Erythroblast (primary cell): ENCODE data around the gene CMC1.

Experiments used
- GATA1 ChIP-seq: IDR thresholded peaks from 2 replicates; pipeline ENCODE4 v1.6.1; 2011; ENCODE audit warnings: low read depth, mild to moderate bottlenecking, control low read depth, low read length, moderate library complexity
- POLR2A ChIP-seq: IDR thresholded peaks from 2 replicates; pipeline ENCODE4 v1.6.1; 2011; ENCODE audit warnings: mild to moderate bottlenecking, low read length

- no peak for TF ChIP-seq POLR2A
- no peak for TF ChIP-seq GATA1
These were observed 12.8 kb upstream of the CMC1 start for GRCh38 chr3:28228623-28229022.
